HG03565 (cell line): ENCODE measurements around the gene TRRAP.

Experiments used
- ATAC-seq: cut with Tn5 transposase; IDR thresholded peaks from one replicate; pipeline ENCODE4 v1.9.1; 2021; ENCODE audit warnings: mild to moderate bottlenecking, moderate library complexity; ENCODE audit not compliant: unreplicated experiment

The TRRAP gene

GRCh38 chr7:99003419-99003818 is 125.1 kb downstream of the TRRAP start:
- no peak for ATAC-seq

DNA sequence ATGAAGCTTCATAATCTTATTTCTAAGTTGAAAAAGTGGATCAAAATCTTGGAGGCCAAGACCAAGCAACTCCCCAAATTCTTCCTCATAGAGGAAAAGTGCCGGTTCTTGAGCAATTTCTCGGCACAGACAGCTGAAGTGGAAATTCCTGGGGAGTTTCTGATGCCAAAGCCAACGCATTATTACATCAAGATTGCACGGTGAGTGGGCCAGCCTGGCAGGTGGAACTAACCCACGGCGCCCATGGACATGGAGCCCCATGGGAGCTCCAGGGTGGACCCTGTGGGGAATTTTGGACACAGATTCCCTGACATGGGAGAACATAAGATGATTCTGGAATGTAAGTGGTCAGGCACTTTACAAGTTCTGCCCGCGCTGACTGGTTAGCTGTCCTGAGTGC is 125.9 kb downstream of the TRRAP start:
- ATAC-seq, result no peak

- no peak for ATAC-seq
Measured at GRCh38 chr7:99004781-99005500, 126.6 kb downstream of the TRRAP start.

GRCh38 chr7:99005776-99006175 is 127.4 kb downstream of the TRRAP start:
- ATAC-seq, result no peak

- ATAC-seq, result no peak
Measured at GRCh38 chr7:99006739-99007424, 128.6 kb downstream of the TRRAP start.

DNA sequence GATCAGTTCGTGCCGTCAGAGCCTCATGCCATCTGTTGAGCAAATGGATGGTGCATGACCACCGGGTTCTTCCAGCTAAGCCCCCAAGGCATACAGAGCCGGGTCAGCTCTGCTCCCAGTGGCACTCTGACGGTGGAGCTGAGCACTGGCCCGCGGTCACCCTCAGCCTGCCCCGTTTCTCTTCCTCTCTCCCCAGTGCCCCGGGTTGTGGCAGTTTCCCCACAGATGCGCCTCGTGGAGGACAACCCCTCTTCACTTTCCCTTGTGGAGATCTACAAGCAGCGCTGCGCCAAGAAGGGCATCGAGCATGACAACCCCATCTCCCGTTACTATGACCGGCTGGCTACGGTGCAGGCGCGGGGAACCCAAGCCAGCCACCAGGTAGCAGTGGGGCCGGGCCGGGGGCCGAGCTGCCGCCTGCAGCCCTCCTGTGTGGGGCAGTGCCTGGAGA is 129.9 kb downstream of the TRRAP start:
- no peak for ATAC-seq

DNA sequence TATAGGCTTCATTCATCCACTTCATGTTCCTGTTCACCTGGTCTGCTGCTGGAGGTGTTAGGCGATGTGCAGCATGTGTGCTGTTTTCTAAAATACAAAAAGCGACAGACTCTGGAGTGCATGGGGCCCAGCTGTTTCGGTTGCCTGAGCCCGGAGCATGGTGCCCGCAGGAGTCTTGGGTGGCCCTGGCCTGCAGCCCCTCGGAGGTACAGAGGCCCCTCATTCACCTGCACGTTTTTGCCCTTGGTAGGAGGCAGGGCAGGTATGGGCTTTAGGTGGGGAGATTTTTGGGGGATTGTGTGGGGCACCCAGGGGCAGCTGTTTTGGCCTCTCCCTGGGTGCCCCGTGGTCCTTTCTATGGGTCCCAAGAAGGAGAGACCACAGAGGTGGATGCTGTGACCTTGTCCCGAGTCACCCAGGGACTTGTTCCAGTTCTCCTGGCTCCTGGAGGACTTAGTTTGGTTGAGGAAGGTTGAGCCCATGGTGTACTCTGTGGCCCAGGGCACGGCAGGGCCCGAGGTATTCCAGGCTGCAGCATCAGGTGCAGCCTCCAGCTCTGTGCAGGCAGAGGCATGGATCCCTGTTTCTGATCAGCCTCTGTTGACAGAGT is 130.7 kb downstream of the TRRAP start:
- no peak for ATAC-seq

DNA sequence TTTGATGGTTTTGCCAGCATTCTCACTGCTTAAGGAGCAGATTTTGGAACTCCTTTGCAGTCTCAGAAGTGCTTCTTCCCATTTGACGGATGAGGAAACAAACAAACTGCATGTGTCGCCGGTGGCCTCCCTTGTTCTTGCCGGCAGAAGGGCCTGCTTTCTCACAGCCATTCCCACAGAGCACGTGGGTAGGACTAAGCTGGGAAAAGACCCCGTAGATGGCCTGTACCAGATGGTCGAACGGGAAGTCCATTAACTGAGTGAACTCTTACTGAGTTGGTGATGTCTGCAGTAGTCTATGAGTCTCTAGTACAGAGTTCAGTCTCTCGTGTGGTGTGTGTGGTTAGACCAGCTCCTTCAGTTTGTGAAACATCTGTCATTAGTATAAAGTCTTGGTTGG is 131.9 kb downstream of the TRRAP start:
- no peak for ATAC-seq

- ATAC-seq, result no peak
Measured at GRCh38 chr7:99011341-99011705, 133.0 kb downstream of the TRRAP start.

GRCh38 chr7:99011706-99012404 is 133.5 kb downstream of the TRRAP start:
- ATAC-seq, result no peak

DNA sequence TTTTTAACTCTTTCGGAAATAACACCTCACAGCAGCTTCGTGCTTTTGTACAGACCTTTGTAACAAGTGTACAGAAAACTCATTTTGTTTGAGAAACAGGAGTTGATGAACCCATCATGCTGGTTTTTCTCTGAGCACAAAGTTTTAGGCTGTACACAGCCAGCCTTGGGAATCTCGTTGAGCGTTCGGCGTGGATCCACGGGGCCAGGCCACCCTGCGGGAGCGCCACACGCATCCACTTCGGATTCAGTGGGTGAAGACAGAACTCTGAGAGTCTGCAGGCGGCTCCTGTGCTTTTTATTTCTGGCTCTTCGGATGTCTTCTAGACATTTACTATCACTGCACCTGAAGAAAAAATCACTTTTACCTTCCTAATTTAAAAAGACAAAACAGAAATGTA is 134.4 kb downstream of the TRRAP start:
- no peak for ATAC-seq

DNA sequence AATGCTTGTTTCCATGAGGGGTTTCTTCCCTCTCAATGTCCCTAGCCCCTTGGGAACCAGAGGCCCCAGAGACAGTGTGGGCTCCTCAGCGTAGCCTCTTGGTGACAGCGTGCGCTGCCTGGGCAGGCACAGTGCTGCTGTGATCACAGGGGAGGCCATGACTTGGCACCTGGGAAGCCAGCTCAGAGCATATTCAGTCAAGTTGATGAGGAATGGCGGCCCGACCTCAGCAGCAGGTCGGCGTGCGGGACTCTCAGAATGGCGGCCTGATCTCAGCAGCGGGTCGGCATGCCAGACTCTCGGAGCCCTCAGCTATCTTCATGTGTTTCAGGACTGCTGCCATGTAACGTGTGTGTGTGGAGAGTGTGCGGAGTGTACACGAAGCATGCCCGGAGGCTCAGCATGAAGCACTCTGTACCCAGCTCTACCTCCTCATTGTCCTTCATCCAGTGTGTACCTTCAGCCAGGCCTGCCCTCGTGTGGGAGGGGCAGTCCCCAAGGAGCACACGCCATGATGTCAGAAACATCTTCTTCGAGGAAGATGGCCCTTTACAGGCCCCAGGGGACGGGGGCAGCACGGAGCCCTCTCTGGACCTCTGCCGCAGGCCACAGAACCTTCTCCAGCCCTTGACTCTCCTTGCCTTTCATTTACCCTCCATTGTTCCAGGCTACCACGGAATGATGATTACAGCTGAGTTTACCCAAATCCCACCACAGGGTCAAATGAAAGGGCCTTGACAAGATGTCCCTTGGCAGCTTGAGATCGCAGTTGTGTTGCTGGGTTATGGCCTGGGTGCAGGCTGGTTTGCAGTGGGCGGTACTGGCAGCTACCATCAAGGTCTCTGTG is 135.2 kb downstream of the TRRAP start:
- ATAC-seq, result no peak

GRCh38 chr7:99014113-99014985 is 136.0 kb downstream of the TRRAP start:
- no peak for ATAC-seq

DNA sequence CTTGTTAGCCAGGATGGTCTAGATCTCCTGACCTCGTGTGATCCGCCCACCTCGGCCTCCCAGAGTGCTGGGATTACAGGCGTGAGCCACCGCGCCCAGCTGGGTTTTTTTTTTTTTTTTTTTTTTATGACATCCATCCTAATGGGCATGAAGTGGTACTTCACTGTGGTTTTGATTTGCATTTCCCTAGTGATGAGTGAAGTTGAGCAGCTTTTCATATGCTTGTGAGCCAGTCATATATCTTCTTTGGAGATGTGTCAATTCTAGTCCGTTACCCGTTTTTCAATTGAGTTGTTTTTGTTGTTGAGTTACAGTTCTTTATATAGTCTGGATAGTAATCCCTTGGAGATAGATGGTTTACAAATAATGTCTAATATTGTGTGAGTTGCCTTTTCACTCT is 137.9 kb downstream of the TRRAP start:
- no peak for ATAC-seq

DNA sequence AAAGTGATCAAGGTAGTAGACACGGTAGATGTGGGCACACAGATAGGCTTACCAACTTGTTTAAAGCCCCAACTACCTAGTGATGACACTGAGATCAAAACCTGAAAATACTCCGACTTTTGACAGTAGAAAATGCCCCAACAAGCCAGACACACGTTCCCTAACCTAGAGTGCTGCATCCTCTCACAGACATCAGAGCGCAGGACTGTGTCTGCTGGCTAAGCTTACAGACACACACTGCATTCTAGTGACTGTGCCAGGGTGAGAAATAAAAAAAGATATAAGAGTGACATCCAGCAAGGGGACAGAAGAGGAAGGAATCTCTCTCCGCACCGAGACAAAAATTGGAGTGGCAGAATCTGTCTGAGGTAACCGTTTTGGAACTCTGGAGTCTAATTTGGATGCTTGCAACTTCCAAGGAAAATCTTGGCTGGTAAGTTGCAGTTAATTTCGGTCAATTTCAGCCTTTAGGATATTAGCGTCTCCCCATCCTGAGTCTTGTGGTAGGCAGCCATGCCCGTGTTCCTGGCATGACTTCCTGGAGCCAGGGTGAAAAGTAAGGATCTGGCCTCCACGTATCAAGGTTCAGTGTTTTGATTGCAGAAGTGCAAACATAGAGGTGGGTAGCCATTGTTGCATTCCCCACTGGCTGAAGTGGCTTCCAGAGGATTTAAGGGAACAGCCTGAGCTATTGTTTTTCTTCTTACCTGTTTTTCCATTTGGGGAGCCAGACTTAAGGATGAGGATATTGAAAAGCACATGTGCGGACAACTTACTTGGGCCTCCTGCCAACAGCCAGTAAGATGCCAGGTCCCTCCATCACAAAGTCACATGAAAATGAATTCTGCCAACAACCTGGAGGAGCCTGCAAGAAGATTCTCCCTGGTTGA is 141.4 kb downstream of the TRRAP start:
- no peak for ATAC-seq

DNA sequence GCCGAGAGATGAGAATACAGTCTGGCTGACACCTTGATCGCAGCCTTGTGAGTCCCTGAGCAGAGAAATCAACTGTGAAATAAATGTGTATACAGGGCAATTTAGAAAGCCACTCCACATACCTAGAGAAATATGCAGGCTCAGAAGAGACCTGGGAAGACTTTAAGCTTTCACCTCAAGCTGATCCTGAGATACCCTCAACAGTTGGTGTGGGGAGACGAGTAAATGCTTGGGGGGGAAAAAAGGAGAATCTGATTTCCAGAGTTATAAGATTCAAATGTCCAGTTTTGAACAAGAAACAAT is 142.0 kb downstream of the TRRAP start:
- ATAC-seq, result no peak

GRCh38 chr7:99021941-99022560 is 143.7 kb downstream of the TRRAP start:
- no peak for ATAC-seq

DNA sequence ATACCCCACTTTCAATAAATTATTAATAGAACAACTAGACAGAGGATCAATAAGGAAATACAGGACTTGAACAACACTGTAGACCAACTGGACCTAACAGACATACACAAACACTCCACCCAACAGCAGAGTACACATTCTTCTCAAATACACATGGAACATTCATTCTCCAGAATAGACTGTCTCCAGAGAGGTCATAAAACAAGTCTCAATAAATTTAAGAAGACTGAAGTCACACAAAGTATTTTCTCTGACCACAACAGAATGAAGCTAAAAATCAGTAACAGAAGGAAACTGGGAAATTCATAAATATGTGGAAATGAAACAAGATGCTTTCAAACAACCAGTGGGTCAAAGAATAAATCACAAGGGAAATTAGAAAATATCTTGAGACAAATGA is 145.7 kb downstream of the TRRAP start:
- ATAC-seq, result no peak

GRCh38 chr7:99027241-99027640 is 148.9 kb downstream of the TRRAP start:
- no peak for ATAC-seq
